Gastrocnemius medialis (tissue), 4 donors: Measurements from ENCODE around the gene BLOC1S5.

Experiments
- POLR2A ChIP-seq, 2 donors: fragments of 450-650 bp; IDR thresholded peaks; one replicate each; pipeline ENCODE4 v1.6.1; 2017; ENCODE audit warnings: antibody characterized with exemption in 2 of 2, mild to moderate bottlenecking in 2 of 2, moderate library complexity in 2 of 2
- TF ChIP-seq, protein P1 (sequence below), 5 experiments: fragments of 450-650 bp in 3 of 5; fragments of 200-600 bp in 2 of 5; sonication (generic) in 2 of 5; IDR thresholded peaks in 4 of 5; conservative IDR thresholded peaks in 1 of 5; 1 replicate in 4 of 5; 2 replicates in 1 of 5; pipeline ENCODE4 v1.5.1; 2016 to 2019; ENCODE audit warnings: antibody characterized with exemption in 5 of 5, mild to moderate bottlenecking in 3 of 5, moderate library complexity in 3 of 5

DNA sequence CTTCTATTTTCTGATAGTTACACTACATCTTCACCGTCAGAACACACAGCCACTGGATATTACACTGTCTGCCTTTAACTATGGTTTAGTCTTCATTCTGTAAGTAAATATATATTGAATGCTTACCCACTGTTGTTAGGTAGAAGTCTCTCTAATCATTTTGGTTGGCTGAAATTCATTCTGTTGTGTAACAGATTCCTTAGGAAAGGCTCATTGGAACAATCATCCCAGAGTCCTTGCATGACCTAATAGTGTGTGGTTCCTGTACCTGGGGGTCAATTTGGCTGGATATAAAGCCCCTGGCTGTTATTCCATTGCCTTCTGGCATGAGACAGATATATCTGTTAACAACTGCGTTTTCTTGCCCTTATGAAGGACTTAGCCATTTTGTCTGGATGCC lies 9.9 kb downstream of the BLOC1S5 start:
- no peak for TF ChIP-seq POLR2A (IDR thresholded peaks at IDR 0.05)
- TF ChIP-seq, protein P1, sequence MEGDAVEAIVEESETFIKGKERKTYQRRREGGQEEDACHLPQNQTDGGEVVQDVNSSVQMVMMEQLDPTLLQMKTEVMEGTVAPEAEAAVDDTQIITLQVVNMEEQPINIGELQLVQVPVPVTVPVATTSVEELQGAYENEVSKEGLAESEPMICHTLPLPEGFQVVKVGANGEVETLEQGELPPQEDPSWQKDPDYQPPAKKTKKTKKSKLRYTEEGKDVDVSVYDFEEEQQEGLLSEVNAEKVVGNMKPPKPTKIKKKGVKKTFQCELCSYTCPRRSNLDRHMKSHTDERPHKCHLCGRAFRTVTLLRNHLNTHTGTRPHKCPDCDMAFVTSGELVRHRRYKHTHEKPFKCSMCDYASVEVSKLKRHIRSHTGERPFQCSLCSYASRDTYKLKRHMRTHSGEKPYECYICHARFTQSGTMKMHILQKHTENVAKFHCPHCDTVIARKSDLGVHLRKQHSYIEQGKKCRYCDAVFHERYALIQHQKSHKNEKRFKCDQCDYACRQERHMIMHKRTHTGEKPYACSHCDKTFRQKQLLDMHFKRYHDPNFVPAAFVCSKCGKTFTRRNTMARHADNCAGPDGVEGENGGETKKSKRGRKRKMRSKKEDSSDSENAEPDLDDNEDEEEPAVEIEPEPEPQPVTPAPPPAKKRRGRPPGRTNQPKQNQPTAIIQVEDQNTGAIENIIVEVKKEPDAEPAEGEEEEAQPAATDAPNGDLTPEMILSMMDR (IDR thresholded peaks at IDR 0.05 in 4 of 5, conservative IDR thresholded peaks at IDR 0.05 in 1 of 5) = no peak
